Ectodermal cell (in vitro differentiated cells): ENCODE measurements around the gene KIF25.

Source experiments
- H3K27ac ChIP-seq: 2 replicates; pipeline ENCODE4 v1.7.0; 2013; ENCODE audit warnings: mild to moderate bottlenecking, low read depth, low read length; ENCODE audit not compliant: insufficient read depth, poor library complexity, severe bottlenecking
- H3K27me3 ChIP-seq: 2 replicates; pipeline ENCODE4 v1.7.0; 2013; ENCODE audit warnings: mild to moderate bottlenecking, low read length; ENCODE audit not compliant: insufficient read depth, control insufficient read depth, poor library complexity, severe bottlenecking
- H3K36me3 ChIP-seq: one replicate; pipeline ENCODE4 v1.7.0; 2013; ENCODE audit warnings: low read length; ENCODE audit not compliant: control insufficient read depth, insufficient read depth
- H3K4me1 ChIP-seq: one replicate; pipeline ENCODE4 v1.7.0; 2013; ENCODE audit warnings: low read length; ENCODE audit not compliant: control insufficient read depth, insufficient read depth
- H3K4me3 ChIP-seq: 2 replicates; pipeline ENCODE4 v1.7.0; 2013; ENCODE audit warnings: low read depth, low read length, control low read depth; ENCODE audit not compliant: insufficient read depth
- H3K9me3 ChIP-seq: 2 replicates; pipeline ENCODE4 v1.7.0; 2013; ENCODE audit warnings: mild to moderate bottlenecking, low read length, moderate library complexity; ENCODE audit not compliant: control insufficient read depth
- WGBS, 2 experiments: methylation state at CpG; one replicate each; pipeline ENCODE4 v1.1.7; 2013; ENCODE audit warnings: missing lambda C conversion rate in 2 of 2; 5-methylcytosine and 5-hydroxymethylcytosine counted together

Gene KIF25

GRCh38 chr6:167957626-167958025 lies 39.8 kb upstream of the KIF25 start:
- no peak overlapping the region for H3K27ac ChIP-seq

DNA sequence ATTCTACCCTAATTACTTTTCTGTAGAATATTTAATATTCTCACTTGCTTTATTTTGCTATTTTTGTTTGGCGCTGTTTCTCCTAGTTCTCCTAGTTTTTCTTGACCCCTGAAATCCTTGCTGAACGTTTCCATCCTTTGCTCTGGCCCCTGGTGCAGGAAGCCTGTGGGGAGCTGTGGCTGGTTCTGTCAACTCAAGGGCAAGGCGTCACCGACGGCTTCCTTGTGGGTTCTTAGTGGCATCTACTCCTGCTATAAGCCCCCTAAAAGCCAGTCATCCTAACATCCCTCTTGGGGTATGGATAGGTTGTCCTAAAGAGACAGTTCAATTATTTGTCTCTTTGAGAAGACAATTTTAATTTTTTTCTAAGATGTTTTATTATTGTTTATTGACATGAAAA lies 36.9 kb upstream of the KIF25 start:
- Histone ChIP-seq H3K4me3 (no peak overlapping the region), H3K27me3 (no peaks in the 10 kb centered on the region), H3K36me3 (peaks cover 37% of the 10 kb centered on the region), H3K27ac (no peak overlapping the region), H3K9me3 (no peaks in the 10 kb centered on the region), H3K4me1 (no peaks in the 10 kb centered on the region)
- 92 to 96% methylated on average over 5 of the region's 5 CpGs for WGBS, 2 experiments

More at GRCh38 chr6:167957626-167958025, 39.8 kb upstream of the KIF25 start:
- 94 to 96% methylated on average over 6 of the region's 6 CpGs for WGBS, 2 experiments
- H3K4me1 ChIP-seq, result no peaks in the 10 kb centered on the region
- H3K36me3 ChIP-seq, result peaks cover 18% of the 10 kb centered on the region
- H3K9me3 ChIP-seq, result no peaks in the 10 kb centered on the region
- H3K27me3 ChIP-seq, result no peaks in the 10 kb centered on the region
- H3K4me3 ChIP-seq, result no peak overlapping the region

DNA sequence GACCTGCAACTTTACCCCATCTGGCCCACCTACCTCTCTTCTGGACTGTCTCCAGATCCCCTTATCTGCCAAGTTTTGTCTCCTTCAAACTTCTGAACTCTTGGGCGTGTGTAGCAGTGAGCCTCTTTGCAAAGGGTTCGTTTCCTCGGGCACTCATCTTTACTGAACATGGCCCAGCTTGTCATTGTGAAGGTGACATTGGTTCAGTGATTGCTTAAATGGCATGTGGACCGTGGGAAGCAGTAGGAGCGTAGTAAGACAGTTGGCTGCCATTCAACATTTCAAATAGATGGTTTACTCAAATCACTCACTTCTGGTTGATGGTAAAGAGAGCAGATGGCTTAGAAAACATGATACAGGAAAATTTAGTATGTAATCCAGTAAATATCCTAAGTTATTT lies 34.8 kb upstream of the KIF25 start:
- peaks cover 51% of the 10 kb centered on the region for H3K36me3 ChIP-seq
- no peak overlapping the region for H3K4me3 ChIP-seq
- H3K4me1 ChIP-seq, result no peaks in the 10 kb centered on the region
- 88 to 94% methylated on average over 4 to 5 of the region's 5 CpGs for WGBS, 2 experiments
- no peaks in the 10 kb centered on the region for H3K27me3 ChIP-seq
- H3K27ac ChIP-seq, result no peak overlapping the region
- H3K9me3 ChIP-seq, result no peaks in the 10 kb centered on the region

- H3K27me3 ChIP-seq, result no peaks in the 10 kb centered on the region
- H3K4me3 ChIP-seq, result no peak overlapping the region
- peaks cover 52% of the 10 kb centered on the region for H3K36me3 ChIP-seq
- no peak overlapping the region for H3K27ac ChIP-seq
- WGBS, 2 experiments, result 95% methylated on average over 8 of the region's 8 CpGs
- no peaks in the 10 kb centered on the region for H3K9me3 ChIP-seq
- no peaks in the 10 kb centered on the region for H3K4me1 ChIP-seq
These were observed 33.8 kb upstream of the KIF25 start for GRCh38 chr6:167963589-167964057.

DNA sequence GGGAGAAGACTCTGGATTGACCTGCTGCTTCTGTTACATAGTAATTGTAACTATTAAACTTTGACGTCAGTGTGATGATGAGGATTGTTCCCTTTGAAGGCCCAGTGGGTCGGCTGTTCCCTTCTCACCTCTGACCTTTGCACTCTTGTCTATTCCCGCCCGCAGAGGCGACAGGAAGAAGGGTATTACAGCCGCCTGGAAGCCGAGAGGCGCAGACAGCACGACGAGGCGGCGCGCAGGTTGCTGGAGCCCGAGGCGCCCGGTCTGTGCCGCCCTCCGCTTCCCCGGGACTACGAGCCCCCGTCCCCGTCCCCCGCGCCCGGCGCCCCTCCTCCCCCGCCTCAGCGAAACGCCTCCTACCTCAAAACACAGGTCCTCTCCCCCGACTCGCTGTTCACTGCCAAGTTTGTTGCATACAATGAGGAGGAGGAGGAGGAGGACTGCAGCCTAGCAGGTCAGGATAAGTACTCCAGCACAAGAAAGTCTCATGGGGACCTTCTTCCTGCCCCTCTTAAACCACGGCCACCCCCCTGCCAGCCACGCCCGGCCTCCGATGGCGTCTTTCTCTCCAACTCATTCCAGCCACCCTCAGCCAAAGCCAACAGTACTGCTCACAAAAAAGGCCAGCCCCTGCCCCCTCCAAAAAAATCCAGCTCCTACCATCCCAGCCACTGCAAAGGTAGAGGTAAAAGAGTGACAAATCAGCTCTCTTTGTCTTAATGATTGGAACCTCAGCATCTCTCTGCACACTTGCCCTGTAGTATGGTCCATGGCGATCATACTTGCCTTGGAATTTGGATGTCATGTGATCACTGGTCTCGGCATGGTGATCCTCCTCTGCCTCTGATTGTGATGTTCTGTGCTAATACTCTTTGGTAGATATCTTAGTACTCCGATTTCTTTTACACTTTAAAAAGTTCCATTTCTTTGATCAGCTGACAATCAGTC lies 31.6 kb upstream of the KIF25 start:
- Histone ChIP-seq H3K4me3 (no peak overlapping the region), H3K9me3 (no peaks in the 10 kb centered on the region), H3K27me3 (no peaks in the 10 kb centered on the region), H3K27ac (no peak overlapping the region), H3K36me3 (peaks cover 59% of the 10 kb centered on the region), H3K4me1 (no peaks in the 10 kb centered on the region)
- 96% methylated on average over 38 to 39 of the region's 39 CpGs for WGBS, 2 experiments

DNA sequence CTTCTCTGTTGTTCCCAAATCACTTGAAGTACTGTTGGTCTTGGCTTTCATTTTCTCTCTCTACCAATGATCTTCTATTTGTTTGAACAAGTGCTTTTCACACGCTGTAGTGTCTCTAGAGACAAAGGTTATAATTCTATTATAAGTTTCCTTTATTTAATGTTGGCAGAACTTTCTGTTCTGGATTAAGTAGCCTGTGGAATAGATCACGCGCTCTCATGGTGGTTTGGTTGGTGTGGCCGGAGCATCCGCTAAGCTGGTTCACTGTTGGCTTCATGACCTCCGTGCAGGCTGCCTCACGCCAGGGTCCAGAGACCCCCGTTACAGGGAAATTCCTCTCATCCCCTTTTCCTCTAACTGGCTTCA lies 30.9 kb upstream of the KIF25 start:
- Histone ChIP-seq H3K4me3 (no peak overlapping the region), H3K4me1 (no peaks in the 10 kb centered on the region), H3K27ac (no peak overlapping the region), H3K9me3 (no peaks in the 10 kb centered on the region), H3K27me3 (no peaks in the 10 kb centered on the region), H3K36me3 (peaks cover 58% of the 10 kb centered on the region)
- WGBS, 2 experiments, result 93 to 96% methylated on average over 7 to 8 of the region's 8 CpGs

GRCh38 chr6:167968091-167968490 lies 29.4 kb upstream of the KIF25 start:
- 73 to 78% methylated on average over 6 of the region's 6 CpGs for WGBS, 2 experiments

GRCh38 chr6:167970230-167970629 lies 27.2 kb upstream of the KIF25 start:
- WGBS, 2 experiments, result 94 to 96% methylated on average over 10 of the region's 10 CpGs
- no peak overlapping the region for H3K27ac ChIP-seq
- peaks cover 35% of the 10 kb centered on the region for H3K36me3 ChIP-seq
- H3K4me3 ChIP-seq, result no peak overlapping the region
- H3K27me3 ChIP-seq, result no peaks in the 10 kb centered on the region
- no peaks in the 10 kb centered on the region for H3K9me3 ChIP-seq
- peaks cover 12% of the 10 kb centered on the region for H3K4me1 ChIP-seq

More at GRCh38 chr6:167968091-167968490, 29.4 kb upstream of the KIF25 start:
- no peak overlapping the region for H3K27ac ChIP-seq
- no peaks in the 10 kb centered on the region for H3K9me3 ChIP-seq
- H3K4me1 ChIP-seq, result peaks cover 7% of the 10 kb centered on the region
- H3K4me3 ChIP-seq, result no peak overlapping the region
- H3K36me3 ChIP-seq, result peaks cover 49% of the 10 kb centered on the region
- H3K27me3 ChIP-seq, result no peaks in the 10 kb centered on the region

DNA sequence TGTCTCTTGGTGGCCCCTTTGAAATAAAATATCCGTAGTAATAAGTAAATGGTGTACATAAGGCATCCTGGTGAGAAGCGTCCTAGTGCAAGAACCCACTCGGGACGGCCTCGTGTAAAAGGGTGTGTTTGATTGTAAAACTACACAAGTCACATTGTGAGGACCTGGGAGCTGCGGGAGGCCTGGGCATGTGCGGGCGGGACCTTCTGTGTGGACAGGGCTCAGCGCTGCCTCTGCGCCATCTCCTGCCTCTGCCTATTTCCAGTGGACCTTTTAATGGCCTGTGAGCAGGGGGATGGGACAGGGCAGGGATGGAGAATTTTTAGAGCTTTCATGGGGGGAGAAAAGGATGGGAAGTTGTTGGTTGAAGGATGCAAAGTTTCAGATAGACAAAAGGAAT lies 25.3 kb upstream of the KIF25 start:
- Histone ChIP-seq H3K36me3 (peaks cover 16% of the 10 kb centered on the region), H3K27me3 (no peaks in the 10 kb centered on the region), H3K4me1 (peaks cover 12% of the 10 kb centered on the region), H3K4me3 (no peak overlapping the region), H3K9me3 (no peaks in the 10 kb centered on the region), H3K27ac (no peak overlapping the region)
- 96% methylated on average over 10 of the region's 10 CpGs for WGBS, 2 experiments

DNA sequence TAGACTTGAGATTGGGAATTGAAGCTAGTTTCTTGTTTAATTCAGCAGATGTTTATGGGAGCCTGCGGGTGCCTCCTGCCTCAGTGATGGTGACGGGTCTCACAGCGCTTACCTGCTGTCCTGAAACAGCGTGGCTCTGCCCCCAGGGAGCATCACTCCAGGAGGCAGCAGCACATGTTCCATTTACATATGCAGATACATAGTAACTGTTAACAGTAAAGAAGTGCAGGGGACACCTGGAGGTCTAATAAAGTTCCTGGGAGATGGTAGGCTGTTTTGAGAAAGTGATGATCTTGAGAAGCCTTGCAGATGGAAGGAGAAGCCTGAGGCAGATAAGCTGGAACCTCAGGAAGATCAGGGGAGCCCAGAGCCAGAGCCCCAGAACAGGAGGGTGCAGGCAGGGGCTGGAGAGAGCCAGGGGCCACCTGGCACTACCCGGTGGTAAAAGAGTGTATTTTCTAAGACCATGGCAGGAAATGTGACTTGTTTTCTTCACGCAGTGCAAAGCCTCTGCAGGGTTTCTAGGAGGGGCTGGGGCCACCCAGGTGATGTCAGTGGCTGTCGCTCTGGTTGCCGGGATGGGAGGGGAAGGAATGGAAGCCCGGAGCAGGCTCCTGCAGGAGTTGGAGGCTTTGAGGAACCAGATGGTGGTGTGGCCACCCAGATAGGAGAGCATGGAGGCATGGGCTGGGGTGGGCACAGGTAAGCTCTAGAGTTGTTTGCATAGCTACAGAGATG lies 24.2 kb upstream of the KIF25 start:
- H3K4me1 ChIP-seq, result peaks cover 12% of the 10 kb centered on the region
- no peak overlapping the region for H3K27ac ChIP-seq
- 59 to 60% methylated on average over 9 of the region's 9 CpGs for WGBS, 2 experiments
- peaks cover 9% of the 10 kb centered on the region for H3K36me3 ChIP-seq
- no peak overlapping the region for H3K4me3 ChIP-seq
- no peaks in the 10 kb centered on the region for H3K27me3 ChIP-seq
- no peaks in the 10 kb centered on the region for H3K9me3 ChIP-seq
